OCI-LY3 (cell line): Measurements from ENCODE around the gene PHPT1.
A peak's percentile ranks its signal among the peaks of the same experiment; 100 is the strongest.
"Not testable (repeated sequence)": the region's sequence is repeated elsewhere in the genome, so short reads cannot be mapped to it uniquely, and the experiment has no call there.

Experiments
- H2AFZ ChIP-seq: fragments of 200-600, 300-600 bp; shearing (Covaris generic); 2 replicates; pipeline ENCODE4 v1.6.0; 2014; ENCODE audit warnings: antibody characterized with exemption, low read depth, low read length
- H3K27ac ChIP-seq: fragments of 200-600, 300-600 bp; sonication (generic); 2 replicates; pipeline ENCODE4 v1.5.1; 2014; ENCODE audit warnings: mild to moderate bottlenecking, low read length, moderate library complexity, mixed read lengths
- H3K27me3 ChIP-seq: fragments of 200-600, 300-600 bp; sonication (generic); 2 replicates; pipeline ENCODE4 v1.6.1; 2014; ENCODE audit warnings: low read depth, low read length, mixed read lengths
- H3K36me3 ChIP-seq: fragments of 200-600, 300-600 bp; sonication (generic); replicated peaks from 2 replicates; pipeline ENCODE3; 2014; ENCODE audit warnings: low read depth, low read length, mixed read lengths
- H3K4me1 ChIP-seq: fragments of 300-600, 200-600 bp; sonication (generic); 2 replicates; pipeline ENCODE4 v1.6.1; 2014; ENCODE audit warnings: low read length, mixed read lengths
- H3K4me2 ChIP-seq: fragments of 200-600, 300-600 bp; sonication (generic); 2 replicates; pipeline ENCODE4 v1.6.1; 2014; ENCODE audit warnings: low read length, mixed read lengths
- H3K4me3 ChIP-seq: fragments of 300-600, 200-600 bp; sonication (generic); 2 replicates; pipeline ENCODE4 v1.5.1; 2014; ENCODE audit warnings: antibody characterized with exemption, mild to moderate bottlenecking, low read length, moderate library complexity
- H3K79me2 ChIP-seq: fragments of 300-600, 200-600 bp; shearing (Covaris generic); 2 replicates; pipeline ENCODE4 v1.6.1; 2014; ENCODE audit warnings: mild to moderate bottlenecking, low read length, mixed read lengths
- H3K9ac ChIP-seq: fragments of 300-600, 200-600 bp; shearing (Covaris generic); 2 replicates; pipeline ENCODE4 v1.6.0; 2014; ENCODE audit warnings: mild to moderate bottlenecking, low read length, moderate library complexity
- H3K9me3 ChIP-seq: fragments of 200-600, 300-600 bp; shearing (Covaris generic); 2 replicates; pipeline ENCODE4 v1.6.1; 2014; ENCODE audit warnings: low read length, mixed read lengths; ENCODE audit not compliant: insufficient read depth
- H4K20me1 ChIP-seq: fragments of 200-600, 300-600 bp; sonication (generic); 2 replicates; pipeline ENCODE4 v1.6.1; 2016; ENCODE audit warnings: low read length, mixed read lengths; ENCODE audit not compliant: insufficient read depth
- EZH2phosphoT487 ChIP-seq: fragments of 200-600 bp; shearing (Covaris generic); IDR thresholded peaks from 2 replicates; pipeline ENCODE4 v1.6.1; 2018; ENCODE audit warnings: antibody characterized with exemption, mixed run types, low read depth
- TF ChIP-seq, protein P1 (sequence below): fragments of 200-600, 300-600 bp; sonication (generic); IDR thresholded peaks from 2 replicates; pipeline ENCODE4 v1.5.1; 2014; ENCODE audit warnings: antibody characterized with exemption, low read length, low read depth

PHPT1 gene

DNA sequence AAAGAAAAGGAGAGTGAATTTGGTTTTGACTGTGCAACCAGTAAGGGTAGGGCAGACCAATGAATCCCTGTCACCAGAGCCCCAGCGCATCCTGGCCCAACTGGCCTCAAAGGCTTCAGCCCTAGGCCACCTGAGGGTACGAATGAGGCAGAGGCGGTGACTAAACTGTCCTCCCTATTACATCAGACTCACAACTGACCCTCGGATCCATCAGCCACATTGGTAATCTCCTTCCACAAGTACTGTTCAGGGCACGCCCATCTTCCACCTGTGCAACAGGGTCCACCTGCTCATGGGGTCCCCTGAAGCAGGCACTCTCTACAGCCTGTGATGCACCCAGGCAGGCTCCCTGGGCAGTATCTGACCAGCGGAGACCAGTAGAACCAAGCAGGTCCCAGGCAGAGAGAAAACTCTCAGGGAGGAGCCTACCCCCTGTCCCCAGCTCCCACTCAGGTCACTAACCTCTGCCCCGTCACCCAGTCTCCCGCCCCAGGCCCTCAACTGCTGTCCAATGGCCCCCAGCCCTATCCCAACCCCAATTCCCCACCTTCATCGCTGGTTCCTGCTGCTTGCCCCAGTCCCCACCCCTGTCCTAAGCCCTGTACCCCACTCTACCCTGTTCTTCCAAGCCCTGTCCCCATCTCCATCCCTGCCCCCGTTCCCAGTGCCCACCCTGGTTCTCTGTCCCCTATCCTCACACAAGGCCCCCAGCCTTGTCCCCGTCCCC, 16.0 kb downstream of the PHPT1 start:
- Histone ChIP-seq H3K36me3 (peaks cover 34% of the 10 kb centered on the region), H3K9ac (peak overlapping the region; percentile 93), H3K4me1 (peaks cover 8% of the 10 kb centered on the region; the same call in 1 of the 2 replicates), H4K20me1 (peaks cover 4% of the 10 kb centered on the region; the same call in 1 of the 2 replicates), H3K9me3 (peaks cover 5% of the 10 kb centered on the region; the same call in 1 of the 2 replicates), H3K4me3 (peak overlapping the region; percentile 97), H3K27me3 (no peaks in the 10 kb centered on the region), H2AFZ (no peak overlapping the region), H3K27ac (no peak overlapping the region), H3K4me2 (peak overlapping the region; percentile 82), H3K79me2 (peaks cover 27% of the 10 kb centered on the region)
- TF ChIP-seq, protein P1, sequence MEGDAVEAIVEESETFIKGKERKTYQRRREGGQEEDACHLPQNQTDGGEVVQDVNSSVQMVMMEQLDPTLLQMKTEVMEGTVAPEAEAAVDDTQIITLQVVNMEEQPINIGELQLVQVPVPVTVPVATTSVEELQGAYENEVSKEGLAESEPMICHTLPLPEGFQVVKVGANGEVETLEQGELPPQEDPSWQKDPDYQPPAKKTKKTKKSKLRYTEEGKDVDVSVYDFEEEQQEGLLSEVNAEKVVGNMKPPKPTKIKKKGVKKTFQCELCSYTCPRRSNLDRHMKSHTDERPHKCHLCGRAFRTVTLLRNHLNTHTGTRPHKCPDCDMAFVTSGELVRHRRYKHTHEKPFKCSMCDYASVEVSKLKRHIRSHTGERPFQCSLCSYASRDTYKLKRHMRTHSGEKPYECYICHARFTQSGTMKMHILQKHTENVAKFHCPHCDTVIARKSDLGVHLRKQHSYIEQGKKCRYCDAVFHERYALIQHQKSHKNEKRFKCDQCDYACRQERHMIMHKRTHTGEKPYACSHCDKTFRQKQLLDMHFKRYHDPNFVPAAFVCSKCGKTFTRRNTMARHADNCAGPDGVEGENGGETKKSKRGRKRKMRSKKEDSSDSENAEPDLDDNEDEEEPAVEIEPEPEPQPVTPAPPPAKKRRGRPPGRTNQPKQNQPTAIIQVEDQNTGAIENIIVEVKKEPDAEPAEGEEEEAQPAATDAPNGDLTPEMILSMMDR: no peak
- TF ChIP-seq EZH2phosphoT487: no peak

DNA sequence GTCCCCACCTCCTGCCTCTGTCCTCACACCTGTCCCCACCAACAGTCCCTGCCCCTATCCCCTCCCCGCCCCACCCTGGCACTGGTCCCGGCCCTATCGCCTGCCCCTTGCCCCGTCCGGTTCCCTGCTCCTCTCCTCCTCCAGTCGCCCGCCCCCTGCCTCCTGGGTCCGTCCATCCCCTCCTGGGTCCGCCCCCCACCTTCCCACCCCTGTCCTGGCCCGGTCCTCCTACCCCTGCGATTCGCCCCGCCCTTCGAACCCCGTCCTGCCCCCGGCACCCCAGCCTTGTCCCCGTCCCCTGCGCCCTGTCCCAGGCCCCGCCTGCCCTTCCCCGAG, 16.5 kb downstream of the PHPT1 start:
- Histone ChIP-seq H3K79me2 (peaks cover 27% of the 10 kb centered on the region), H3K4me2 (peak overlapping the region; percentile 82), H3K4me1 (peaks cover 8% of the 10 kb centered on the region; the same call in 1 of the 2 replicates), H3K27ac (peak overlapping the region; percentile 54; the same call in 1 of the 2 replicates), H3K27me3 (no peaks in the 10 kb centered on the region), H3K4me3 (peak overlapping the region; percentile 97), H3K36me3 (peaks cover 34% of the 10 kb centered on the region), H4K20me1 (peaks cover 4% of the 10 kb centered on the region; the same call in 1 of the 2 replicates), H2AFZ (no peak overlapping the region; the same call in 1 of the 2 replicates), H3K9ac (peak overlapping the region; percentile 93), H3K9me3 (peaks cover 5% of the 10 kb centered on the region; the same call in 1 of the 2 replicates)
- TF ChIP-seq, protein P1: no peak
- no peak for TF ChIP-seq EZH2phosphoT487

DNA sequence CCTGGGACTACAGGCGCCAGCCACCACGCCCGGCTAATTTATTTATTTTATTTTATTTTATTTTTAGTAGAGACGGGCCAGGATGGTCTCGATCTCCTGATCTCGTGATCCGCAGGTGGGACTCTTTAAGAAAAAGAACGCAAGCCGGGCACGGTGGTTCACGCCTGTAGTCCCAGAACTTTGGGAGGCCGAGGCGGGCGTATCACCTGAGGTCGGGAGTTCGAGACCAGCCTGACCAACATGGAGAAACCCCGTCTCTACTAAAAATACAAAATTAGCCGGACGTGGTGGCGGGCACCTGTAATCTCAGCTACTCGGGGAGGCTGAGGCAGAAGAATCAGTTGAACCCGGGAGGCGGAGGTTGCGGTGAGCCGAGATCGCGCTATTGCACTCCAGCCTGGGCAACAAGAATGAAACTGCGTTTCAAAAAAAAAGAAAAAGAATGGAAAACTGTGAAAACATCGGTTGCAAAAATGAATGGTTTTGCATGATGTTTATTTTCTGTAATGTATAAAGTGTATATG, 17.8 kb downstream of the PHPT1 start:
- peak overlapping the region; percentile 53; the same call in 1 of the 2 replicates for H3K9ac ChIP-seq
- H3K36me3 ChIP-seq: peaks cover 30% of the 10 kb centered on the region
- peak overlapping the region; percentile 58 for H3K4me2 ChIP-seq
- H3K9me3 ChIP-seq, H3K27me3 ChIP-seq, H4K20me1 ChIP-seq, H2AFZ ChIP-seq, H3K27ac ChIP-seq, H3K4me1 ChIP-seq: not testable (repeated sequence)
- H3K79me2 ChIP-seq: peaks cover 27% of the 10 kb centered on the region
- peak overlapping the region; percentile 97 for H3K4me3 ChIP-seq

DNA sequence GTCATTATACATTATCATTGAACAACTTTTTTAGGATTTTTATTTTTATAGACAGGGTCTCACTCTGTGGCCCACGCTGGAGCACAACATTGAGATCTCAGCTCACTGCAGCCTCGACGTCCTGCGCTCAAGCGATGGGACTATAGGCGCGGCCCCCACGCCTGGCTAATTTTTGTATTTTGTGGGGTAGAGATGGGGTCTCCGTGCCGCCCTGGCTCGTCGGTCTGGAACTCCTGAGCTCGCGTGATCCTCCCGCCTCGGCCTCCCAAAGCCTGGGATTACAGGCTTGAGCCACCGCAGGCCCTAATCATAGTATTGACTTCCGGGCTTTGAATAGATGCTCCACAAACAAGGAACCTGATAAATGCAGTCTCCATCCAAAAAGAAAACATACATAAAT, 18.3 kb downstream of the PHPT1 start:
- H3K79me2 ChIP-seq: peaks cover 27% of the 10 kb centered on the region
- peaks cover 6% of the 10 kb centered on the region; the same call in 1 of the 2 replicates for H3K9me3 ChIP-seq
- H3K4me2 ChIP-seq: no peak overlapping the region
- peaks cover 4% of the 10 kb centered on the region; the same call in 1 of the 2 replicates for H4K20me1 ChIP-seq
- TF ChIP-seq, protein P1: no peak
- TF ChIP-seq EZH2phosphoT487: no peak
- H3K36me3 ChIP-seq: peaks cover 30% of the 10 kb centered on the region
- H3K4me3 ChIP-seq: no peak overlapping the region
- H2AFZ ChIP-seq: no peak overlapping the region
- H3K27ac ChIP-seq: no peak overlapping the region
- no peak overlapping the region for H3K9ac ChIP-seq
- peaks cover 8% of the 10 kb centered on the region; the same call in 1 of the 2 replicates for H3K4me1 ChIP-seq
- no peaks in the 10 kb centered on the region for H3K27me3 ChIP-seq
